Astrocyte of the spinal cord (primary cell): Measurements from ENCODE around the gene PNKD.

ENCODE experiments used
- DNase-seq: peaks from one replicate; pipeline ENCODE4 v3.0.0; 2011; ENCODE audit warnings: low read depth, low spot score
- H3K4me3 ChIP-seq: 2 replicates; pipeline ENCODE4 v1.5.1; 2011; ENCODE audit warnings: low read depth, mild to moderate bottlenecking, low read length, moderate library complexity
- CTCF ChIP-seq: IDR thresholded peaks from 2 replicates; pipeline ENCODE4 v1.5.1; 2012; ENCODE audit warnings: low read depth, mild to moderate bottlenecking, low read length, inconsistent platforms
- in situ Hi-C: cut with HindIII; loops from 2 replicates; pipeline ENCODE4 v1.10.0; 2017; ENCODE audit warnings: low sequenced_read_pairs

PNKD gene

GRCh38 chr2:218369330-218369729 lies 99.0 kb downstream of the PNKD start:
- TF ChIP-seq CTCF = no peak
- no peak overlapping the region for H3K4me3 ChIP-seq
- in situ Hi-C loops = no loop called here
- DNase-seq = no peak

- in situ Hi-C loops = no loop called here
- DNase-seq = no peak
- TF ChIP-seq CTCF = no peak
- H3K4me3 ChIP-seq = no peak overlapping the region
Observed at GRCh38 chr2:218370410-218371063, 100.2 kb downstream of the PNKD start.

DNA sequence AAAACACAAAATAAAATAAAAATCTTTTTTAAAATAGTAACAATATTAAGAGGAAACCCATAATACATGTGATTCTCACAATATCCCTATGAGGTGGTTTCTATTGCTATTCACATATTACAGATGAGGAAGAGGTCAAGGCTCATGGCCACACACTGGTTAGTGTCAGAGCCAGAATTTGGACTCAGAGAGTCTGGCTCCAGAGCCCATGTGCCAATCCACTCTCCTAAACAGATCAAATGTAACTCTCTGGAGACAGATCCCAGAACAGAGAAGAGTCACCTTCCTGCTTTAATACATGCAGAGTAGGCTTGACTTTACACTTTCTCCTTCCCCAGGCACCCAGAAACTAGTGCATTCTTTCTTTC lies 101.6 kb downstream of the PNKD start:
- no peak overlapping the region for H3K4me3 ChIP-seq
- in situ Hi-C loops = no loop called here
- TF ChIP-seq CTCF = no peak
- DNase-seq = no peak

GRCh38 chr2:218374795-218375194 lies 104.5 kb downstream of the PNKD start:
- no peak for DNase-seq
- in situ Hi-C loops = no loop called here
- H3K4me3 ChIP-seq = no peak overlapping the region
- TF ChIP-seq CTCF = no peak

GRCh38 chr2:218375212-218375611 lies 104.9 kb downstream of the PNKD start:
- no peak for TF ChIP-seq CTCF
- H3K4me3 ChIP-seq = no peak overlapping the region
- in situ Hi-C loops = no loop called here
- DNase-seq = no peak

DNA sequence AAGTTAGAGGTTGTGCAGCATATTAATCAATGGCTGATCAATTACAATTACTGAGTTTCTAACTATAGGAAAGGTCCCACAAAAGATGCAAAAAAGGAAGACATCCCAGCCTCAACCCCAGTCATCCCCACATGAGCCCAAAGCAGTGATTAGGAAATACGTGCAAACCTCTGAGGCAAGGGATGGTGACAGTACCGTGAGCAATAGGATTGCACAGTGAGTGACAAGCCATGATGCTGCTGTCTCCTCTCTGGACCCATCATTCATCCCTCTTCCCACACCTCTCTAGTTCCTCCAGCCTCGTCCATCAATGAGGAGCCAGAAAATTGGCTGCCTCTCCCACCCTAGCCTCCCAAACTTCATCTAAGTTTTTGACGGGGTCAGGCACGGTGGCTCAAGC lies 107.7 kb downstream of the PNKD start:
- no peak for TF ChIP-seq CTCF
- DNase-seq = no peak
- H3K4me3 ChIP-seq = no peak overlapping the region
- in situ Hi-C loops = no loop called here
